Omental fat pad (tissue), 4 donors: ENCODE measurements around the gene GULP1. TPM values are rescaled to one million over a fixed set of nuclear protein-coding genes. Genes with fewer than 3 reads are reported as not detected.

Source experiments
- ATAC-seq: fragments of 150-250 bp; one replicate; pipeline ENCODE4 v1.9.1; 2016; ENCODE audit warnings: mild to moderate bottlenecking, moderate library complexity; ENCODE audit not compliant: low FRiP score
- DNase-seq: peaks from one replicate; pipeline ENCODE4 v3.0.0-alpha.2; 2019; ENCODE audit warnings: low spot score
- CTCF ChIP-seq, 3 donors: fragments of 450-650 bp; IDR thresholded peaks; one replicate each; pipeline ENCODE4 v1.5.1; 2016 to 2017; ENCODE audit warnings: antibody characterized with exemption in 3 of 3, mild to moderate bottlenecking in 3 of 3, moderate library complexity in 2 of 3
- total RNA-seq, 4 donors: library from RNA; depleted of rRNA; stranded (reverse); fragments of >200 nt; gene quantifications; one replicate each; pipeline ENCODE4 v1.1.0, GENCODE V29; 2016

Gene GULP1
- total RNA-seq, 4 donors from 2014 or later: 14.1 to 31.5 (median 16.5) TPM

- no peak for TF ChIP-seq CTCF (IDR thresholded peaks at IDR 0.05)
- ATAC-seq: no peak
- no peak for DNase-seq
Measured at GRCh38 chr2:188623995-188624643, 332.4 kb downstream of the GULP1 start.

GRCh38 chr2:188627471-188627870 is 335.8 kb downstream of the GULP1 start:
- no peak for DNase-seq
- no peak for TF ChIP-seq CTCF (IDR thresholded peaks at IDR 0.05)
- ATAC-seq: no peak

- no peak for ATAC-seq
- TF ChIP-seq CTCF (IDR thresholded peaks at IDR 0.05): no peak
- DNase-seq: no peak
Measured at GRCh38 chr2:188628989-188629752, 337.5 kb downstream of the GULP1 start.

- no peak for DNase-seq
- ATAC-seq: no peak
- TF ChIP-seq CTCF (IDR thresholded peaks at IDR 0.05): no peak
Measured at GRCh38 chr2:188629753-188630527, 338.3 kb downstream of the GULP1 start.

- TF ChIP-seq CTCF (IDR thresholded peaks at IDR 0.05): no peak
- no peak for DNase-seq
- ATAC-seq: no peak
Measured at GRCh38 chr2:188631037-188631809, 339.5 kb downstream of the GULP1 start.

- ATAC-seq: no peak
- TF ChIP-seq CTCF (IDR thresholded peaks at IDR 0.05): no peak
Measured at GRCh38 chr2:188634656-188635055, 343.0 kb downstream of the GULP1 start.

More at GRCh38 chr2:188634656-188635055, 343.0 kb downstream of the GULP1 start:
- no peak for DNase-seq
